IMR-90 (cell line): ENCODE measurements around the gene MCRS1. TPM values are rescaled to one million over a fixed set of nuclear protein-coding genes. Genes with fewer than 3 reads are reported as not detected.

Source experiments
- ATAC-seq: fragments of 200-7000 bp; cut with Tn5 transposase; 2 replicates; pipeline ENCODE4 v1.9.1; 2020; ENCODE audit warnings: low read depth, mild to moderate bottlenecking, moderate library complexity
- BruUV-seq: library from RNA; stranded (reverse); fragments of 400-500 nt; replicated peaks from 2 replicates; lab custom pipeline; 2021; lab: Mats Ljungman, UMichigan
- CTCF ChIA-PET: fragments of 300-600 bp; formaldehyde crosslinking; extraction: SDS; loops from one replicate; lab custom pipeline; 2021; ENCODE audit warnings: antibody characterized with exemption; lab: Yijun Ruan, JAX
- POLR2A ChIA-PET: fragments of 300-600 bp; sonication (Branson Sonifier 250); formaldehyde crosslinking; loops from one replicate; lab custom pipeline; 2022; ENCODE audit warnings: antibody characterized with exemption; ENCODE audit not compliant: unreplicated experiment; lab: Charles Lee
- DNase-seq: peaks from one replicate; pipeline ENCODE4 v3.0.0; 2013
- H2AFZ ChIP-seq: replicated peaks from 2 replicates; pipeline ENCODE3; 2013; ENCODE audit warnings: low read length, mild to moderate bottlenecking; ENCODE audit not compliant: poor library complexity
- H2AK5ac ChIP-seq: 2 replicates; pipeline ENCODE4 v1.6.1; 2013; ENCODE audit warnings: low read depth, low read length, inconsistent platforms
- H2AK9ac ChIP-seq: replicated peaks from 2 replicates; pipeline ENCODE3; 2013; ENCODE audit warnings: mild to moderate bottlenecking, low read depth, low read length, moderate library complexity; ENCODE audit not compliant: poor library complexity
- H2BK120ac ChIP-seq: 2 replicates; pipeline ENCODE4 v1.6.1; 2013; ENCODE audit warnings: low read depth, low read length, inconsistent platforms
- H2BK15ac ChIP-seq: 3 replicates; pipeline ENCODE4 v1.6.1; 2013; ENCODE audit warnings: low read depth, low read length, inconsistent platforms
- H2BK20ac ChIP-seq: 2 replicates; pipeline ENCODE4 v1.6.1; 2013; ENCODE audit warnings: low read depth, mild to moderate bottlenecking, inconsistent platforms, low read length, moderate library complexity
- H2BK5ac ChIP-seq: 2 replicates; pipeline ENCODE4 v1.6.1; 2013; ENCODE audit warnings: mild to moderate bottlenecking, low read depth, low read length, inconsistent platforms; ENCODE audit not compliant: poor library complexity, severe bottlenecking
- H3K14ac ChIP-seq: replicated peaks from 2 replicates; pipeline ENCODE4 v1.6.1; 2013; ENCODE audit warnings: low read depth, low read length, inconsistent platforms
- H3K18ac ChIP-seq: 2 replicates; pipeline ENCODE4 v1.6.1; 2013; ENCODE audit warnings: low read depth, low read length, control low read depth
- H3K23ac ChIP-seq: 2 replicates; pipeline ENCODE4 v1.6.1; 2013; ENCODE audit warnings: low read depth, low read length, inconsistent platforms
- H3K27ac ChIP-seq: 2 replicates; pipeline ENCODE4 v1.5.1; 2013; ENCODE audit warnings: mild to moderate bottlenecking, control low read depth, low read length; ENCODE audit not compliant: insufficient read depth
- H3K27me3 ChIP-seq: 2 replicates; pipeline ENCODE4 v1.6.1; 2013; ENCODE audit warnings: low read length; ENCODE audit not compliant: control insufficient read depth, insufficient read depth
- H3K36me3 ChIP-seq: 2 replicates; pipeline ENCODE4 v1.6.1; 2013; ENCODE audit warnings: low read length, mixed read lengths; ENCODE audit not compliant: control insufficient read depth, insufficient read depth
- H3K4ac ChIP-seq: 2 replicates; pipeline ENCODE4 v1.6.1; 2013; ENCODE audit warnings: low read depth, low read length, inconsistent platforms
- H3K4me1 ChIP-seq: 2 replicates; pipeline ENCODE4 v1.6.1; 2013; ENCODE audit warnings: low read length, mixed read lengths; ENCODE audit not compliant: control insufficient read depth, insufficient read depth
- H3K4me2 ChIP-seq: 2 replicates; pipeline ENCODE4 v1.6.1; 2013; ENCODE audit warnings: low read depth, mild to moderate bottlenecking, control low read depth, low read length, moderate library complexity
- H3K4me3 ChIP-seq: 2 replicates; pipeline ENCODE4 v1.5.1; 2013; ENCODE audit warnings: low read depth, mild to moderate bottlenecking, control low read depth, low read length, moderate library complexity; ENCODE audit not compliant: insufficient read depth
- H3K56ac ChIP-seq: 2 replicates; pipeline ENCODE4 v1.6.1; 2013; ENCODE audit warnings: low read length, inconsistent platforms; ENCODE audit not compliant: insufficient read depth; ENCODE audit errors: extremely low read depth
- H3K79me1 ChIP-seq, 2 experiments: 2 replicates each; pipeline ENCODE4 v1.6.1; 2013; ENCODE audit warnings: low read length in 2 of 2, inconsistent platforms in 1 of 2, low read depth in 1 of 2
- H3K9ac ChIP-seq: 2 replicates; pipeline ENCODE4 v1.6.1; 2013; ENCODE audit warnings: low read depth, low read length, control low read depth
- H3K9me1 ChIP-seq: 2 replicates; pipeline ENCODE4 v1.6.1; 2013; ENCODE audit warnings: low read length, inconsistent platforms; ENCODE audit not compliant: insufficient read depth
- H3K9me3 ChIP-seq: 2 replicates; pipeline ENCODE4 v1.6.1; 2013; ENCODE audit warnings: low read length; ENCODE audit not compliant: control insufficient read depth, insufficient read depth
- H4K20me1 ChIP-seq: 2 replicates; pipeline ENCODE4 v1.6.1; 2013; ENCODE audit warnings: low read length, inconsistent platforms; ENCODE audit not compliant: insufficient read depth
- H4K5ac ChIP-seq: 2 replicates; pipeline ENCODE4 v1.6.1; 2013; ENCODE audit warnings: mild to moderate bottlenecking, low read depth, low read length, control low read depth
- H4K8ac ChIP-seq, 2 experiments: 2 replicates each; pipeline ENCODE4 v1.6.1; 2013; ENCODE audit warnings: low read depth in 2 of 2, low read length in 2 of 2, control low read depth in 1 of 2, inconsistent platforms in 1 of 2
- H4K91ac ChIP-seq: 2 replicates; pipeline ENCODE4 v1.6.1; 2013; ENCODE audit warnings: low read depth, low read length, inconsistent platforms; ENCODE audit not compliant: insufficient read depth
- BHLHE40 ChIP-seq: fragments of 150-350 bp; IDR thresholded peaks from 2 replicates; pipeline ENCODE4 v1.6.1; 2016; ENCODE audit warnings: mild to moderate bottlenecking, low read depth, low read length
- CEBPB ChIP-seq: IDR thresholded peaks from 2 replicates; pipeline ENCODE4 v1.6.1; 2012; ENCODE audit warnings: low read depth, low read length, improper control_type of control experiment
- CHD1 ChIP-seq: IDR thresholded peaks from 2 replicates; pipeline ENCODE4 v1.6.1; 2012; ENCODE audit warnings: low read depth, low read length, improper control_type of control experiment
- FOS ChIP-seq: fragments of 150-350 bp; IDR thresholded peaks from 2 replicates; pipeline ENCODE4 v1.6.1; 2016; ENCODE audit warnings: low read depth, low read length
- MAFK ChIP-seq: IDR thresholded peaks from 2 replicates; pipeline ENCODE4 v1.6.1; 2012; ENCODE audit warnings: low read depth, low read length, improper control_type of control experiment
- RCOR1 ChIP-seq: IDR thresholded peaks from 2 replicates; pipeline ENCODE4 v1.6.1; 2012; ENCODE audit warnings: mild to moderate bottlenecking, low read length, improper control_type of control experiment; ENCODE audit not compliant: insufficient replicate concordance
- RFX5 ChIP-seq: IDR thresholded peaks from 2 replicates; pipeline ENCODE4 v1.8.0; 2012; ENCODE audit warnings: low read depth, mild to moderate bottlenecking, low read length, moderate library complexity
- SMC3 ChIP-seq: fragments of 150-350 bp; IDR thresholded peaks from 2 replicates; pipeline ENCODE4 v1.6.1; 2016; ENCODE audit warnings: low read depth, mild to moderate bottlenecking, antibody characterized with exemption, low read length, moderate library complexity
- WGBS, 2 experiments: methylation state at CpG; one replicate each; pipeline versions ENCODE4 v1.1.5 to v1.1.7; 2013; ENCODE audit warnings: missing lambda C conversion rate in 2 of 2; ENCODE audit not compliant: insufficient read length in 1 of 2; ENCODE audit errors: extremely low coverage in 2 of 2; 5-methylcytosine and 5-hydroxymethylcytosine counted together
- dilution Hi-C: fragments of 300-500 bp; cut with HindIII; formaldehyde crosslinking; loops from one replicate; pipeline ENCODE4 v1.14.3; 2018; ENCODE audit warnings: low sequenced_read_pairs; ENCODE audit not compliant: unreplicated experiment
- in situ Hi-C: fragments of 300-500 bp; cut with MboI; formaldehyde crosslinking; loops from 3 replicates; pipeline ENCODE4 v1.14.3; 2019; ENCODE audit warnings: low sequenced_read_pairs, inconsistent platforms, mixed read lengths
- intact Hi-C: fragments of 100-400 bp; cut with micrococcal nuclease; formaldehyde crosslinking; loops from 2 replicates; pipeline ENCODE4 v1.10.0; 2022
- polyA plus RNA-seq, 3 experiments: library from polyadenylated mRNA; depleted of rRNA; stranded (reverse); fragments of >200 nt; gene quantifications; 2 replicates each; pipeline ENCODE4 v1.2.3, GENCODE V29; 2012; ENCODE audit warnings: low replicate concordance in 1 of 3
- total RNA-seq: library from RNA; depleted of rRNA; stranded (reverse); fragments of >200 nt; gene quantifications from 2 replicates; pipeline ENCODE4 v1.2.3, GENCODE V29; 2012

Gene MCRS1
- total and polyA plus RNA-seq, 2 of the 4 experiments (the other 2 are of a cell fraction), result 72.9 to 73.2 TPM

DNA sequence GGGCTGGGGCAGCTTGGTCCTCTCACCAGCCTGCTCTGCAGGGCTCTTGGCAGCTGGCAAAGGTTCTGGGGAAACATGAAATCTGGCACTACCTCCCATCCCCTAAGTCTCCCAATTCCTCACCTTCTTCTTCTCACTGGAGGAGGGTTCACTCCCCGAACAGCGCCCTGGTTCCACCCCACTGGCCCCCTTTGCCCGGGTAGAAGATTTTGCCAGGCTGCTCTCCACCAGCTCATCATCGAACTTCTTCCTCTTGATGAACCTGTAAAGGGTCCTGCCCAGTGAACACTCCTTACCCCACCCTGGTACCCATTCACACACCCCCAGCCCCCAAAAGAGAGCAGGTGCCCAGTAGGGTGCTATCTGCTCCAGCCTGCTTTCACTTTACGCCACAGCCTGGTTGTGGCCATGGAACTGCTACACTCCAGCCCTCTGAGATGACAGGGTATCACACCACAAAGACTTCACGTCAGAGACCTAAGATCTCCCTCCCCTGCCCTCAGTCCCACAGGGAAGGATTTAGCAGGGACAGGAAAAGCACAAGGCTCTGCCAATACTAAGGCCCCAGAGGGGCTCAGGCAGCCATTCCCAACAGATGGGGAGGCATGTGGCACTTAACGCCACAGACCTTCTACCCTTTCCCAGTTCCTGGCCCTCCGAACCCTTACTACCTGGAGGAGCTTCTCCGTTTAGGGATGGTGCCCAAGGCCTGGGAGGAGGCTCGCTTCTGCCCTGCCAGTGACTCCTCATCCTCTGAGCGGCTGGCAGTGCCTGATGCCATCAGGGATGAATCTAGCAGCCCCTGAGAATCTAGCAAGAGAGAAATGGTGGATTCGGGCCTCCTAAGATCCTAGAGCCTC lies 2.3 kb downstream of the MCRS1 start:
- no peak overlapping the region for H3K4me3 ChIP-seq
- in situ Hi-C loops, result no loop called here
- dilution Hi-C loops, result no loop called here
- no peak overlapping the region for H4K5ac ChIP-seq
- peak overlapping the region; percentile 57 for H2AK9ac ChIP-seq
- H4K91ac ChIP-seq, result no peak overlapping the region
- DNase-seq (no peak), ATAC-seq (no peak)
- H4K20me1 ChIP-seq, result peaks cover 5% of the 10 kb centered on the region; the same call in 1 of the 2 replicates
- intact Hi-C loops, result no loop called here
- no peak overlapping the region for H3K23ac ChIP-seq
- BruUV-seq, result no TSS peak
- H3K56ac ChIP-seq, result no peak overlapping the region
- no peak overlapping the region for H4K8ac ChIP-seq
- no peak overlapping the region for H3K18ac ChIP-seq
- H3K27ac ChIP-seq, result no peak overlapping the region
- H2AK5ac ChIP-seq, result no peak overlapping the region
- no peak overlapping the region for H2BK5ac ChIP-seq
- H2BK15ac ChIP-seq, result no peak overlapping the region
- H3K14ac ChIP-seq, result no peak overlapping the region
- H3K9me1 ChIP-seq, result 0 out of 2 replicates have a peak, but pooled peaks cover 3% of the 10 kb centered on the region
- H2BK20ac ChIP-seq, result no peak overlapping the region
- H3K4me1 ChIP-seq, result peaks cover 2% of the 10 kb centered on the region; the same call in 1 of the 2 replicates
- no peak overlapping the region for H2AFZ ChIP-seq
- no peak overlapping the region for H3K9ac ChIP-seq
- H3K27me3 ChIP-seq, result no peaks in the 10 kb centered on the region
- no peak overlapping the region for H2BK120ac ChIP-seq
- ChIA-PET CTCF (no interaction called here), POLR2A (no interaction called here)
- H3K4me2 ChIP-seq, result no peak overlapping the region
- peaks cover 30% of the 10 kb centered on the region for H3K36me3 ChIP-seq
- H3K9me3 ChIP-seq, result no peaks in the 10 kb centered on the region
- peaks cover 36 to 55% of the 10 kb centered on the region in 2 experiments for H3K79me1 ChIP-seq
- H3K4ac ChIP-seq, result no peak overlapping the region
- TF ChIP-seq CHD1 (no peak), FOS (no peak), BHLHE40 (no peak), RCOR1 (no peak), CEBPB (no peak), SMC3 (no peak), MAFK (no peak), RFX5 (no peak)
- 79% methylated on average over 8 of the region's 12 CpGs; no CpG with 5 or more reads in 1 of the 2 experiments for WGBS, 2 experiments
